GM23248 (cell line): ENCODE results near the gene SELENOI. TPM values are rescaled to one million over a fixed set of nuclear protein-coding genes. Genes with fewer than 3 reads are reported as not detected.
"Not testable (repeated sequence)": the region's sequence is repeated elsewhere in the genome, so short reads cannot be mapped to it uniquely, and the experiment has no call there.

Experiments used
- DNase-seq: peaks from one replicate; pipeline ENCODE4 v3.0.0-alpha.2; 2015
- H2AFZ ChIP-seq: fragments of 200-600 bp; sonication (generic); 2 replicates; pipeline ENCODE4 v1.6.1; 2016; ENCODE audit warnings: antibody characterized with exemption
- H3F3A ChIP-seq: fragments of 200-600 bp; sonication (generic); 2 replicates; pipeline ENCODE4 v1.6.1; 2016; ENCODE audit warnings: mild to moderate bottlenecking, antibody characterized with exemption, mixed run types; ENCODE audit not compliant: insufficient read depth
- H3K27ac ChIP-seq: fragments of 200-600 bp; sonication (generic); 2 replicates; pipeline ENCODE4 v1.5.1; 2016; ENCODE audit warnings: mild to moderate bottlenecking
- H3K27me3 ChIP-seq: fragments of 200-600 bp; sonication (generic); replicated peaks from 2 replicates; pipeline ENCODE4 v1.6.1; 2016; ENCODE audit warnings: mild to moderate bottlenecking; ENCODE audit not compliant: insufficient read depth
- H3K36me3 ChIP-seq: fragments of 200-600 bp; sonication (generic); 2 replicates; pipeline ENCODE4 v1.6.1; 2016; ENCODE audit warnings: low read depth, mild to moderate bottlenecking
- H3K4me1 ChIP-seq: fragments of 200-600 bp; sonication (generic); 2 replicates; pipeline ENCODE4 v1.6.1; 2016; ENCODE audit warnings: mild to moderate bottlenecking; ENCODE audit not compliant: insufficient read depth
- H3K4me2 ChIP-seq: fragments of 200-600 bp; sonication (generic); one replicate; pipeline ENCODE4 v1.6.1; 2016; ENCODE audit warnings: mild to moderate bottlenecking; ENCODE audit not compliant: unreplicated experiment
- H3K4me3 ChIP-seq: fragments of 200-600 bp; sonication (generic); 2 replicates; pipeline ENCODE4 v1.5.1; 2016; ENCODE audit warnings: mild to moderate bottlenecking
- H3K79me2 ChIP-seq: fragments of 200-600 bp; sonication (generic); 2 replicates; pipeline ENCODE4 v1.6.1; 2016; ENCODE audit warnings: mild to moderate bottlenecking; ENCODE audit not compliant: insufficient read depth
- H3K9ac ChIP-seq: fragments of 200-600 bp; sonication (generic); 2 replicates; pipeline ENCODE4 v1.6.1; 2016; ENCODE audit warnings: mild to moderate bottlenecking
- H3K9me2 ChIP-seq: fragments of 200-600 bp; sonication (generic); 2 replicates; pipeline ENCODE4 v1.6.1; 2016; ENCODE audit warnings: mixed run types, mild to moderate bottlenecking, moderate library complexity; ENCODE audit not compliant: insufficient read depth
- H3K9me3 ChIP-seq: fragments of 200-600 bp; sonication (generic); one replicate; pipeline ENCODE4 v1.6.1; 2017; ENCODE audit warnings: low read depth
- H4K20me1 ChIP-seq: fragments of 200-600 bp; sonication (generic); 2 replicates; pipeline ENCODE4 v1.6.0; 2016; ENCODE audit not compliant: insufficient read depth
- EZH2 ChIP-seq: fragments of 200-600 bp; sonication (generic); IDR thresholded peaks from 2 replicates; pipeline ENCODE4 v1.6.1; 2018; ENCODE audit warnings: antibody characterized with exemption, mild to moderate bottlenecking; ENCODE audit not compliant: insufficient read depth, poor library complexity, severe bottlenecking
- EZH2phosphoT487 ChIP-seq: fragments of 200-600 bp; sonication (generic); IDR thresholded peaks from 2 replicates; pipeline ENCODE4 v1.6.1; 2018; ENCODE audit warnings: antibody characterized with exemption, moderate library complexity, mild to moderate bottlenecking, low read depth; ENCODE audit not compliant: insufficient read depth
- WGBS, 2 experiments: methylation state at CpG; one replicate each; pipeline ENCODE4 v1.1.6; 2015 to 2017; ENCODE audit warnings: low lambda C conversion rate in 2 of 2, low coverage in 1 of 2; ENCODE audit errors: missing lambda C conversion rate in 2 of 2; 5-methylcytosine and 5-hydroxymethylcytosine counted together
- in situ Hi-C: fragments of 300-500 bp; cut with MboI; formaldehyde crosslinking; loops from 2 replicates; pipeline ENCODE4 v1.15.0; 2020
- polyA plus RNA-seq: library from polyadenylated mRNA; unstranded; fragments of >200 nt; fragmentation: Nextera tagmentation; extraction: Ambion mirVana; gene quantifications from 2 replicates; pipeline ENCODE4 v1.2.1, GENCODE V29; 2016
- total RNA-seq: library from RNA; depleted of rRNA; stranded (reverse); fragments of >200 nt; shearing (Covaris generic); gene quantifications from 2 replicates; pipeline ENCODE4 v1.2.3, GENCODE V29; 2014

The SELENOI gene
- total and polyA plus RNA-seq, 2 experiments from 2014 or later, result 3.6 to 19.8 TPM

DNA sequence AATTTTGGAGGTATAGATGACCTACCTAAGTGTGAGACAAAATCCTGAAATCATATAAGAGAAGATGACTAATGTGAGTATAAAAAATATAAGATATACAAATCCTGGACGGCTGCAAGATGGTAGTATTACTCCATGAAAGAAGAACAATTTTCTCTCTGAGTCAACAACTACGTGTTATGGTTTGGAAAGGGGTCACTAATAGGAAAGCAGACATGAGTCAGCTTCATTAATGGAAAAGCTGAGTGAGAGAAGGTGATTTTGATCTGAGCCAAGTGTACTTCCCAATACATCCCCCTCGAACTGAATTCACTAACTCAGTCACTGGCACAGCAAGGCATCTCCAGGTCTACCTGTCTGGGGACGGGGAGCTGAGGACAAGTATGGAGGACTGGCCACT, 20.1 kb upstream of the SELENOI start:
- peaks cover 14% of the 10 kb centered on the region for H3F3A ChIP-seq
- no peak for TF ChIP-seq EZH2phosphoT487
- no peak for TF ChIP-seq EZH2
- no peak overlapping the region for H3K4me2 ChIP-seq
- peaks cover 11% of the 10 kb centered on the region for H3K4me1 ChIP-seq
- no peaks in the 10 kb centered on the region for H3K9me2 ChIP-seq
- H3K4me3 ChIP-seq, result no peak overlapping the region
- peak overlapping the region; percentile 11; the same call in 1 of the 2 replicates for H3K27ac ChIP-seq
- in situ Hi-C loops, result no loop called here
- no peak overlapping the region for H3K9ac ChIP-seq
- no peaks in the 10 kb centered on the region for H3K9me3 ChIP-seq
- H4K20me1 ChIP-seq, result no peaks in the 10 kb centered on the region
- H3K27me3 ChIP-seq, result no peaks in the 10 kb centered on the region
- H3K36me3 ChIP-seq, result no peaks in the 10 kb centered on the region
- peak; percentile 73 for DNase-seq
- H2AFZ ChIP-seq, result no peak overlapping the region
- H3K79me2 ChIP-seq, result no peaks in the 10 kb centered on the region
- 48 to 51% methylated on average over 4 of the region's 4 CpGs for WGBS, 2 experiments

DNA sequence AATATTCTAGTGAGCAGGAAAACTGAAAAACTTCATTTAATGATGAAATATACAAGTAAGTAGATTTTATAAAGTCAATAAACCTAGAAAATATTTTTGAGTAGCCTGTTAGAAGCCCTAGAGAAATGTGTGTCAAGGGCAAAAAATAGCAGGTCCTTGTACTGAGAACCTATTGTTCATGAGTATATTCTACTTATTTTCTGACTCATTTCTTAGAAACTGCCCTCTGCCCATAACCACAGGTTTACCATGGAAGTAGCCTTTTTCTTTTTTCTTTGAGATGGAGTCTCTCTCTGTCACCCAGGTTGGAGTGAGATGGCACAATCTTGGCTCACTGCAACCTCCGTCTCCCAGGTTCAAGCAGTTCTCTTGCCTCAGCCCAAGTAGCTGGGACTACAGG, 19.4 kb upstream of the SELENOI start:
- H3K27ac ChIP-seq, result peak overlapping the region; percentile 11; the same call in 1 of the 2 replicates
- no peaks in the 10 kb centered on the region for H3K27me3 ChIP-seq
- no peak overlapping the region for H2AFZ ChIP-seq
- no peaks in the 10 kb centered on the region for H4K20me1 ChIP-seq
- H3K79me2 ChIP-seq, result no peaks in the 10 kb centered on the region
- no peaks in the 10 kb centered on the region for H3K36me3 ChIP-seq
- no peak overlapping the region for H3K4me3 ChIP-seq
- H3K9me2 ChIP-seq, result no peaks in the 10 kb centered on the region
- peaks cover 14% of the 10 kb centered on the region for H3F3A ChIP-seq
- 100% methylated on average over 1 of the region's 1 CpG for WGBS, 2 experiments
- no peaks in the 10 kb centered on the region for H3K9me3 ChIP-seq
- in situ Hi-C loops, result no loop called here
- peaks cover 11% of the 10 kb centered on the region for H3K4me1 ChIP-seq
- TF ChIP-seq EZH2phosphoT487, result no peak
- DNase-seq, result peak; percentile 29
- no peak overlapping the region for H3K4me2 ChIP-seq
- no peak overlapping the region for H3K9ac ChIP-seq

DNA sequence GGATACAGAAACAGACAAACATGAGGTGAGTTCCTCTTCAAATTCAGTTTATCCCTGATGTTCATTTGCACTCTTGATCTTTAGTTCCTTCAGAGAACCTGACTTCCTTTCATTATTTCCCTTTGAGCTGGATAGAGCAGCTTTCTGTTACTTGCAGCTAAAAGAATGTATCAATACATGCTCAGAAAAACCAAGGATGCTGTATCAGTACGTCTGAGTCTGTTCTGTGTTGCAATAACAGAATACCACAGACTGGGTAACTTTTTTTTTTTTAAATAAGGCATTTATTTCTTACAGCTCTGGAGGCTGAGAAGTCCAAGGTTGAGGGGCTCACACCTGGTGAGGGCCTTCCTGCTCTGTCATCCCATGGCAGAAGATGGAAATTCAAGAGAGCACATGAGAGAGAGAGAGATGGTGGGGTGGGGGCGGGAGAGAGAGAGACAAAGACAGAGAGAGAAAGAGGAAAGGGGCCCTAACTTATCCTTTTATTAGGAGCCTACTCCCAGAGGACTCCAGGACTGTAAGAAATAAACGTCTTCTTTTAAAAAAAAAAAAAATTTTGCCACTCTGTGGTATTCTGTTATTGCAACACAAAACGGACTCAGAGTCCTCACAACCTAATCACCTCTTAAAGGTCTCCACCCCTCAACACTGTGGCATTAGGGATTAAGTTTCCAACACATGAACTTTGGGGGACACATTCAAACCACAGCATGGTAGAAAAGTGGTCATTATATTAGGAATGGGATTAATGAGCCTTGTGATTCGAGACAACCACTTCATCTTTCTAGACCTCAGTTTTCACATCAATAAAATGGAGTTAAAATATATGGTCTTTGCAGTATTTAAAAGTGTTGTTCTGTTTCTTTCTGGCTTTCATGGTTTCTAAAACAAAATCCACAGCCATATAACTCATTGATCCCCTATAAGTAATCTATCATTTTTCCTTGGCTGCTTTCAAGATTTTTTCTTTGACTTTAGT, 18.4 kb upstream of the SELENOI start:
- Histone ChIP-seq H3K4me1 (peaks cover 11% of the 10 kb centered on the region), H3K4me3 (no peak overlapping the region), H3K27me3 (no peaks in the 10 kb centered on the region), H3K27ac (peak overlapping the region; percentile 53), H3K36me3 (no peaks in the 10 kb centered on the region), H3K9me2 (no peaks in the 10 kb centered on the region), H3K9me3 (no peaks in the 10 kb centered on the region), H3K4me2 (no peak overlapping the region), H4K20me1 (no peaks in the 10 kb centered on the region), H2AFZ (peak overlapping the region; percentile 49), H3K79me2 (no peaks in the 10 kb centered on the region), H3K9ac (no peak overlapping the region), H3F3A (peaks cover 14% of the 10 kb centered on the region)
- TF ChIP-seq EZH2 (no peak), EZH2phosphoT487 (no peak)
- peak; percentile 66 for DNase-seq
- in situ Hi-C loops, result no loop called here
- WGBS, 2 experiments, result 40 to 50% methylated on average over 5 of the region's 5 CpGs

GRCh38 chr2:26329083-26329482, 16.9 kb upstream of the SELENOI start:
- H3K4me2 ChIP-seq, H3K4me3 ChIP-seq, H3K36me3 ChIP-seq, in situ Hi-C loops, H4K20me1 ChIP-seq, DNase-seq, H3K79me2 ChIP-seq, H3K27me3 ChIP-seq, H2AFZ ChIP-seq, H3K9ac ChIP-seq, H3K9me2 ChIP-seq, H3K9me3 ChIP-seq, H3K27ac ChIP-seq: not testable (repeated sequence)
- Histone ChIP-seq H3K4me1 (peaks cover 11% of the 10 kb centered on the region), H3F3A (peaks cover 14% of the 10 kb centered on the region)
- WGBS, 2 experiments, result 91 to 93% methylated on average over 4 of the region's 4 CpGs
